WTC11 (cell line): ENCODE measurements around the gene RAPGEF2. TPM values are rescaled to one million over a fixed set of nuclear protein-coding genes. Genes with fewer than 3 reads are reported as not detected.

Source experiments
- ATAC-seq: fragments of 200-7000 bp; cut with Tn5 transposase; 2 replicates; pipeline ENCODE4 v1.10.0; 2021; ENCODE audit warnings: mild to moderate bottlenecking, moderate library complexity
- CTCF ChIA-PET: fragments of 300-600 bp; sonication (Branson Sonifier 250); formaldehyde crosslinking; loops from one replicate; lab custom pipeline; 2021; ENCODE audit warnings: antibody characterized with exemption; lab: Charles Lee
- POLR2A ChIA-PET: fragments of 350-600 bp; sonication (Branson Sonifier 250); formaldehyde crosslinking; loops from one replicate; lab custom pipeline; 2021; ENCODE audit warnings: antibody characterized with exemption; lab: Charles Lee
- DNase-seq: peaks from one replicate; pipeline ENCODE4 v3.0.0; 2021; ENCODE audit warnings: low spot score
- H3K27ac Mint-ChIP-seq: 2 replicates; pipeline ENCODE4 v1.8.0; 2021; ENCODE audit warnings: mixed read lengths
- H3K27me3 Mint-ChIP-seq: 2 replicates; pipeline ENCODE4 v1.8.0; 2021; ENCODE audit warnings: low read depth, mild to moderate bottlenecking, moderate library complexity, mixed read lengths
- H3K36me3 Mint-ChIP-seq: 2 replicates; pipeline ENCODE4 v1.8.0; 2021; ENCODE audit warnings: mixed read lengths
- H3K4me1 Mint-ChIP-seq: 2 replicates; pipeline ENCODE4 v1.8.0; 2022; ENCODE audit warnings: mixed read lengths
- H3K4me3 Mint-ChIP-seq: 2 replicates; pipeline ENCODE4 v1.8.0; 2021; ENCODE audit warnings: mild to moderate bottlenecking, moderate library complexity, mixed read lengths
- H3K9me3 Mint-ChIP-seq: 2 replicates; pipeline ENCODE4 v1.8.0; 2021; ENCODE audit warnings: mixed read lengths
- CREM ChIP-seq: sonication (generic); formaldehyde crosslinking; IDR thresholded peaks from 2 replicates; pipeline ENCODE4 v1.8.1; 2022; ENCODE audit warnings: mild to moderate bottlenecking, missing genetic modification reagents, moderate library complexity
- FOXJ3 ChIP-seq: sonication (generic); formaldehyde crosslinking; IDR thresholded peaks from 2 replicates; pipeline ENCODE4 v1.9.0; 2021; ENCODE audit warnings: missing genetic modification reagents, mild to moderate bottlenecking, borderline replicate concordance
- FOXP4 ChIP-seq: sonication (generic); formaldehyde crosslinking; IDR thresholded peaks from 2 replicates; pipeline ENCODE4 v1.8.0; 2022; ENCODE audit warnings: mild to moderate bottlenecking, missing genetic modification reagents
- MYBL2 ChIP-seq: sonication (generic); formaldehyde crosslinking; IDR thresholded peaks from 2 replicates; pipeline ENCODE4 v1.8.1; 2023; ENCODE audit warnings: mild to moderate bottlenecking, moderate library complexity, missing genetic modification reagents
- NR1H2 ChIP-seq: sonication (generic); formaldehyde crosslinking; IDR thresholded peaks from 2 replicates; pipeline ENCODE4 v1.9.0; 2021; ENCODE audit warnings: mild to moderate bottlenecking, moderate library complexity, missing genetic modification reagents
- NR2C2 ChIP-seq: sonication (generic); formaldehyde crosslinking; IDR thresholded peaks from 2 replicates; pipeline ENCODE4 v1.8.0; 2022; ENCODE audit warnings: mild to moderate bottlenecking, missing genetic modification reagents
- USF1 ChIP-seq: sonication (generic); formaldehyde crosslinking; IDR thresholded peaks from 2 replicates; pipeline ENCODE4 v1.8.0; 2022; ENCODE audit warnings: mild to moderate bottlenecking, missing genetic modification reagents
- ZNF121 ChIP-seq: sonication (generic); formaldehyde crosslinking; IDR thresholded peaks from 2 replicates; pipeline ENCODE4 v1.8.0; 2023; ENCODE audit warnings: missing genetic modification reagents
- ZNF219 ChIP-seq: sonication (generic); formaldehyde crosslinking; IDR thresholded peaks from 2 replicates; pipeline ENCODE4 v1.8.0; 2023; ENCODE audit warnings: missing genetic modification reagents, mild to moderate bottlenecking, borderline replicate concordance
- ZNF317 ChIP-seq: sonication (generic); formaldehyde crosslinking; IDR thresholded peaks from 2 replicates; pipeline ENCODE4 v1.8.1; 2023; ENCODE audit warnings: low read depth, mild to moderate bottlenecking, moderate library complexity, missing genetic modification reagents, borderline replicate concordance
- total RNA-seq: library from RNA; stranded (reverse); gene quantifications from 3 replicates; pipeline ENCODE4 v1.2.3, GENCODE V29; 2021
- TF ChIP-seq, protein P1 (sequence below): fragments of 250-450 bp; sonication (Bioruptor Pico); IDR thresholded peaks from 2 replicates; pipeline ENCODE4 v1.9.0; 2021; ENCODE audit warnings: mild to moderate bottlenecking, borderline replicate concordance
- TF ChIP-seq, protein P2 (sequence below): sonication (generic); formaldehyde crosslinking; IDR thresholded peaks from 2 replicates; pipeline ENCODE4 v1.8.1; 2023; ENCODE audit warnings: mild to moderate bottlenecking, missing genetic modification reagents, borderline replicate concordance
- TF ChIP-seq, protein P3 (sequence below): sonication (generic); formaldehyde crosslinking; conservative IDR thresholded peaks from 2 replicates; pipeline ENCODE4 v1.8.1; 2023; ENCODE audit warnings: mild to moderate bottlenecking, low read depth, missing genetic modification reagents, moderate library complexity
- TF ChIP-seq, protein P4 (sequence below): sonication (generic); formaldehyde crosslinking; IDR thresholded peaks from 2 replicates; pipeline ENCODE4 v1.8.0; 2023; ENCODE audit warnings: missing genetic modification reagents, mild to moderate bottlenecking, borderline replicate concordance

The RAPGEF2 gene
- total RNA-seq, 1 experiment from 2014 or later, result 40.6 TPM

GRCh38 chr4:159282329-159282728 lies 179.4 kb downstream of the RAPGEF2 start:
- Mint-ChIP-seq H3K4me1 (peaks cover 25% of the 10 kb centered on the region), H3K36me3 (no peaks in the 10 kb centered on the region; the same call in 1 of the 2 replicates), H3K9me3 (no peaks in the 10 kb centered on the region), H3K4me3 (no peak overlapping the region), H3K27me3 (no peaks in the 10 kb centered on the region), H3K27ac (no peak overlapping the region; the same call in 1 of the 2 replicates)
- POLR2A ChIA-PET, result no interaction called here
- no peak for ATAC-seq
- no peak for DNase-seq
- TF ChIP-seq NR2C2 (CRISPR knock-in tag) (no peak), MYBL2 (no peak), ZNF219 (CRISPR knock-in tag) (no peak), USF1 (no peak), FOXJ3 (CRISPR knock-in tag) (no peak), ZNF121 (CRISPR knock-in tag) (no peak), CREM (no peak), ZNF317 (CRISPR knock-in tag) (no peak), FOXP4 (CRISPR knock-in tag) (no peak), NR1H2 (CRISPR knock-in tag) (no peak)
- TF ChIP-seq, protein P1, sequence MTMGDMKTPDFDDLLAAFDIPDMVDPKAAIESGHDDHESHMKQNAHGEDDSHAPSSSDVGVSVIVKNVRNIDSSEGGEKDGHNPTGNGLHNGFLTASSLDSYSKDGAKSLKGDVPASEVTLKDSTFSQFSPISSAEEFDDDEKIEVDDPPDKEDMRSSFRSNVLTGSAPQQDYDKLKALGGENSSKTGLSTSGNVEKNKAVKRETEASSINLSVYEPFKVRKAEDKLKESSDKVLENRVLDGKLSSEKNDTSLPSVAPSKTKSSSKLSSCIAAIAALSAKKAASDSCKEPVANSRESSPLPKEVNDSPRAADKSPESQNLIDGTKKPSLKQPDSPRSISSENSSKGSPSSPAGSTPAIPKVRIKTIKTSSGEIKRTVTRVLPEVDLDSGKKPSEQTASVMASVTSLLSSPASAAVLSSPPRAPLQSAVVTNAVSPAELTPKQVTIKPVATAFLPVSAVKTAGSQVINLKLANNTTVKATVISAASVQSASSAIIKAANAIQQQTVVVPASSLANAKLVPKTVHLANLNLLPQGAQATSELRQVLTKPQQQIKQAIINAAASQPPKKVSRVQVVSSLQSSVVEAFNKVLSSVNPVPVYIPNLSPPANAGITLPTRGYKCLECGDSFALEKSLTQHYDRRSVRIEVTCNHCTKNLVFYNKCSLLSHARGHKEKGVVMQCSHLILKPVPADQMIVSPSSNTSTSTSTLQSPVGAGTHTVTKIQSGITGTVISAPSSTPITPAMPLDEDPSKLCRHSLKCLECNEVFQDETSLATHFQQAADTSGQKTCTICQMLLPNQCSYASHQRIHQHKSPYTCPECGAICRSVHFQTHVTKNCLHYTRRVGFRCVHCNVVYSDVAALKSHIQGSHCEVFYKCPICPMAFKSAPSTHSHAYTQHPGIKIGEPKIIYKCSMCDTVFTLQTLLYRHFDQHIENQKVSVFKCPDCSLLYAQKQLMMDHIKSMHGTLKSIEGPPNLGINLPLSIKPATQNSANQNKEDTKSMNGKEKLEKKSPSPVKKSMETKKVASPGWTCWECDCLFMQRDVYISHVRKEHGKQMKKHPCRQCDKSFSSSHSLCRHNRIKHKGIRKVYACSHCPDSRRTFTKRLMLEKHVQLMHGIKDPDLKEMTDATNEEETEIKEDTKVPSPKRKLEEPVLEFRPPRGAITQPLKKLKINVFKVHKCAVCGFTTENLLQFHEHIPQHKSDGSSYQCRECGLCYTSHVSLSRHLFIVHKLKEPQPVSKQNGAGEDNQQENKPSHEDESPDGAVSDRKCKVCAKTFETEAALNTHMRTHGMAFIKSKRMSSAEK (CRISPR knock-in tag), result no peak
- TF ChIP-seq, protein P2, sequence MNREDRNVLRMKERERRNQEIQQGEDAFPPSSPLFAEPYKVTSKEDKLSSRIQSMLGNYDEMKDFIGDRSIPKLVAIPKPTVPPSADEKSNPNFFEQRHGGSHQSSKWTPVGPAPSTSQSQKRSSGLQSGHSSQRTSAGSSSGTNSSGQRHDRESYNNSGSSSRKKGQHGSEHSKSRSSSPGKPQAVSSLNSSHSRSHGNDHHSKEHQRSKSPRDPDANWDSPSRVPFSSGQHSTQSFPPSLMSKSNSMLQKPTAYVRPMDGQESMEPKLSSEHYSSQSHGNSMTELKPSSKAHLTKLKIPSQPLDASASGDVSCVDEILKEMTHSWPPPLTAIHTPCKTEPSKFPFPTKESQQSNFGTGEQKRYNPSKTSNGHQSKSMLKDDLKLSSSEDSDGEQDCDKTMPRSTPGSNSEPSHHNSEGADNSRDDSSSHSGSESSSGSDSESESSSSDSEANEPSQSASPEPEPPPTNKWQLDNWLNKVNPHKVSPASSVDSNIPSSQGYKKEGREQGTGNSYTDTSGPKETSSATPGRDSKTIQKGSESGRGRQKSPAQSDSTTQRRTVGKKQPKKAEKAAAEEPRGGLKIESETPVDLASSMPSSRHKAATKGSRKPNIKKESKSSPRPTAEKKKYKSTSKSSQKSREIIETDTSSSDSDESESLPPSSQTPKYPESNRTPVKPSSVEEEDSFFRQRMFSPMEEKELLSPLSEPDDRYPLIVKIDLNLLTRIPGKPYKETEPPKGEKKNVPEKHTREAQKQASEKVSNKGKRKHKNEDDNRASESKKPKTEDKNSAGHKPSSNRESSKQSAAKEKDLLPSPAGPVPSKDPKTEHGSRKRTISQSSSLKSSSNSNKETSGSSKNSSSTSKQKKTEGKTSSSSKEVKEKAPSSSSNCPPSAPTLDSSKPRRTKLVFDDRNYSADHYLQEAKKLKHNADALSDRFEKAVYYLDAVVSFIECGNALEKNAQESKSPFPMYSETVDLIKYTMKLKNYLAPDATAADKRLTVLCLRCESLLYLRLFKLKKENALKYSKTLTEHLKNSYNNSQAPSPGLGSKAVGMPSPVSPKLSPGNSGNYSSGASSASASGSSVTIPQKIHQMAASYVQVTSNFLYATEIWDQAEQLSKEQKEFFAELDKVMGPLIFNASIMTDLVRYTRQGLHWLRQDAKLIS (CRISPR knock-in tag), result no peak
- TF ChIP-seq, protein P3, sequence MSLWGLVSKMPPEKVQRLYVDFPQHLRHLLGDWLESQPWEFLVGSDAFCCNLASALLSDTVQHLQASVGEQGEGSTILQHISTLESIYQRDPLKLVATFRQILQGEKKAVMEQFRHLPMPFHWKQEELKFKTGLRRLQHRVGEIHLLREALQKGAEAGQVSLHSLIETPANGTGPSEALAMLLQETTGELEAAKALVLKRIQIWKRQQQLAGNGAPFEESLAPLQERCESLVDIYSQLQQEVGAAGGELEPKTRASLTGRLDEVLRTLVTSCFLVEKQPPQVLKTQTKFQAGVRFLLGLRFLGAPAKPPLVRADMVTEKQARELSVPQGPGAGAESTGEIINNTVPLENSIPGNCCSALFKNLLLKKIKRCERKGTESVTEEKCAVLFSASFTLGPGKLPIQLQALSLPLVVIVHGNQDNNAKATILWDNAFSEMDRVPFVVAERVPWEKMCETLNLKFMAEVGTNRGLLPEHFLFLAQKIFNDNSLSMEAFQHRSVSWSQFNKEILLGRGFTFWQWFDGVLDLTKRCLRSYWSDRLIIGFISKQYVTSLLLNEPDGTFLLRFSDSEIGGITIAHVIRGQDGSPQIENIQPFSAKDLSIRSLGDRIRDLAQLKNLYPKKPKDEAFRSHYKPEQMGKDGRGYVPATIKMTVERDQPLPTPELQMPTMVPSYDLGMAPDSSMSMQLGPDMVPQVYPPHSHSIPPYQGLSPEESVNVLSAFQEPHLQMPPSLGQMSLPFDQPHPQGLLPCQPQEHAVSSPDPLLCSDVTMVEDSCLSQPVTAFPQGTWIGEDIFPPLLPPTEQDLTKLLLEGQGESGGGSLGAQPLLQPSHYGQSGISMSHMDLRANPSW (CRISPR knock-in tag), result no peak
- TF ChIP-seq, protein P4, sequence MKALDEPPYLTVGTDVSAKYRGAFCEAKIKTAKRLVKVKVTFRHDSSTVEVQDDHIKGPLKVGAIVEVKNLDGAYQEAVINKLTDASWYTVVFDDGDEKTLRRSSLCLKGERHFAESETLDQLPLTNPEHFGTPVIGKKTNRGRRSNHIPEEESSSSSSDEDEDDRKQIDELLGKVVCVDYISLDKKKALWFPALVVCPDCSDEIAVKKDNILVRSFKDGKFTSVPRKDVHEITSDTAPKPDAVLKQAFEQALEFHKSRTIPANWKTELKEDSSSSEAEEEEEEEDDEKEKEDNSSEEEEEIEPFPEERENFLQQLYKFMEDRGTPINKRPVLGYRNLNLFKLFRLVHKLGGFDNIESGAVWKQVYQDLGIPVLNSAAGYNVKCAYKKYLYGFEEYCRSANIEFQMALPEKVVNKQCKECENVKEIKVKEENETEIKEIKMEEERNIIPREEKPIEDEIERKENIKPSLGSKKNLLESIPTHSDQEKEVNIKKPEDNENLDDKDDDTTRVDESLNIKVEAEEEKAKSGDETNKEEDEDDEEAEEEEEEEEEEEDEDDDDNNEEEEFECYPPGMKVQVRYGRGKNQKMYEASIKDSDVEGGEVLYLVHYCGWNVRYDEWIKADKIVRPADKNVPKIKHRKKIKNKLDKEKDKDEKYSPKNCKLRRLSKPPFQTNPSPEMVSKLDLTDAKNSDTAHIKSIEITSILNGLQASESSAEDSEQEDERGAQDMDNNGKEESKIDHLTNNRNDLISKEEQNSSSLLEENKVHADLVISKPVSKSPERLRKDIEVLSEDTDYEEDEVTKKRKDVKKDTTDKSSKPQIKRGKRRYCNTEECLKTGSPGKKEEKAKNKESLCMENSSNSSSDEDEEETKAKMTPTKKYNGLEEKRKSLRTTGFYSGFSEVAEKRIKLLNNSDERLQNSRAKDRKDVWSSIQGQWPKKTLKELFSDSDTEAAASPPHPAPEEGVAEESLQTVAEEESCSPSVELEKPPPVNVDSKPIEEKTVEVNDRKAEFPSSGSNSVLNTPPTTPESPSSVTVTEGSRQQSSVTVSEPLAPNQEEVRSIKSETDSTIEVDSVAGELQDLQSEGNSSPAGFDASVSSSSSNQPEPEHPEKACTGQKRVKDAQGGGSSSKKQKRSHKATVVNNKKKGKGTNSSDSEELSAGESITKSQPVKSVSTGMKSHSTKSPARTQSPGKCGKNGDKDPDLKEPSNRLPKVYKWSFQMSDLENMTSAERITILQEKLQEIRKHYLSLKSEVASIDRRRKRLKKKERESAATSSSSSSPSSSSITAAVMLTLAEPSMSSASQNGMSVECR (CRISPR knock-in tag), result no peak
- CTCF ChIA-PET, result no interaction called here
